Measurements from ENCODE around the gene PHLDA1. TPM values are rescaled to one million over a fixed set of nuclear protein-coding genes. Genes with fewer than 3 reads are reported as not detected.

PHLDA1 gene
- total RNA-seq, 4 donors from 2014 or later: 0.59 to 34.8 (median 6.7) TPM

GRCh38 chr12:75997658-75998057 is 33.9 kb downstream of the PHLDA1 start:
- no peaks in the 10 kb centered on the region for H3K4me1 ChIP-seq
- H3K27ac ChIP-seq: no peak overlapping the region
- no peaks in the 10 kb centered on the region for H3K36me3 ChIP-seq
- H3K9me3 ChIP-seq: no peaks in the 10 kb centered on the region
- TF ChIP-seq POLR2A (IDR thresholded peaks at IDR 0.05): no peak
- TF ChIP-seq, protein P1, sequence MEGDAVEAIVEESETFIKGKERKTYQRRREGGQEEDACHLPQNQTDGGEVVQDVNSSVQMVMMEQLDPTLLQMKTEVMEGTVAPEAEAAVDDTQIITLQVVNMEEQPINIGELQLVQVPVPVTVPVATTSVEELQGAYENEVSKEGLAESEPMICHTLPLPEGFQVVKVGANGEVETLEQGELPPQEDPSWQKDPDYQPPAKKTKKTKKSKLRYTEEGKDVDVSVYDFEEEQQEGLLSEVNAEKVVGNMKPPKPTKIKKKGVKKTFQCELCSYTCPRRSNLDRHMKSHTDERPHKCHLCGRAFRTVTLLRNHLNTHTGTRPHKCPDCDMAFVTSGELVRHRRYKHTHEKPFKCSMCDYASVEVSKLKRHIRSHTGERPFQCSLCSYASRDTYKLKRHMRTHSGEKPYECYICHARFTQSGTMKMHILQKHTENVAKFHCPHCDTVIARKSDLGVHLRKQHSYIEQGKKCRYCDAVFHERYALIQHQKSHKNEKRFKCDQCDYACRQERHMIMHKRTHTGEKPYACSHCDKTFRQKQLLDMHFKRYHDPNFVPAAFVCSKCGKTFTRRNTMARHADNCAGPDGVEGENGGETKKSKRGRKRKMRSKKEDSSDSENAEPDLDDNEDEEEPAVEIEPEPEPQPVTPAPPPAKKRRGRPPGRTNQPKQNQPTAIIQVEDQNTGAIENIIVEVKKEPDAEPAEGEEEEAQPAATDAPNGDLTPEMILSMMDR (IDR thresholded peaks at IDR 0.05): no peak
- H3K4me3 ChIP-seq: no peak overlapping the region
- DNase-seq: no peak
- H3K27me3 ChIP-seq: no peaks in the 10 kb centered on the region
- intact Hi-C loops (cut with DNase I; ENCODE audit: low total_unique reads): no loop called here

DNA sequence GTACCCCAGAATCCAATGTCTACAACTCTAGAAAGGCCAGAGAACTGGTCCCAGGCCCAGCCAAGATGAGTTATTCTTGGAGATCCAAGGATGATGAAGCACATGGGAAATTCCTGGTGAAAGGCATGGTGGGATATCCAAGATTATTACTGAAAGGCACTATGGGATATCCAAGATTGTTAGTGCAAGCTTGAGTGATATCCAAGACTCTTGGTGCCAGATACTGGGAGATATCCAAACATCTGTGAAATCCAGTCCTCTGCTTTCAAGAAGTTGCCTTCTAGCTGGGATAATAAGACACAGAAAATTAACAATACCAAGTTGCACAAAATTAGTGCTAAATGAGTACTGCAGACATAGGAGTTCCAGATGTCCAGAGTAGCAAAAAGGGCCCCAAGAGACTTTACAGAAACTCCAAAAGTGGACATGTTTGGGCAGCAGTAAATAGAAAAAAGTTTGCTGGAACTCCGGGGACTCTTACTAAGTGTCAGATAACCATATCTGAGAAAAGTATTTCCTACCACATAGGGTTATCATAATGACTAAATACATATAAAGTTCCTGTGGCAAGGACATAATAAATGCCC is 34.6 kb downstream of the PHLDA1 start:
- H3K36me3 ChIP-seq: no peaks in the 10 kb centered on the region
- H3K4me1 ChIP-seq: no peaks in the 10 kb centered on the region
- no peaks in the 10 kb centered on the region for H3K27me3 ChIP-seq
- intact Hi-C loops (cut with DNase I; ENCODE audit: low total_unique reads): no loop called here
- no peaks in the 10 kb centered on the region for H3K9me3 ChIP-seq
- H3K27ac ChIP-seq: no peak overlapping the region
- no peak for DNase-seq
- TF ChIP-seq, protein P1 (IDR thresholded peaks at IDR 0.05): no peak
- no peak for TF ChIP-seq POLR2A (IDR thresholded peaks at IDR 0.05)
- no peak overlapping the region for H3K4me3 ChIP-seq

DNA sequence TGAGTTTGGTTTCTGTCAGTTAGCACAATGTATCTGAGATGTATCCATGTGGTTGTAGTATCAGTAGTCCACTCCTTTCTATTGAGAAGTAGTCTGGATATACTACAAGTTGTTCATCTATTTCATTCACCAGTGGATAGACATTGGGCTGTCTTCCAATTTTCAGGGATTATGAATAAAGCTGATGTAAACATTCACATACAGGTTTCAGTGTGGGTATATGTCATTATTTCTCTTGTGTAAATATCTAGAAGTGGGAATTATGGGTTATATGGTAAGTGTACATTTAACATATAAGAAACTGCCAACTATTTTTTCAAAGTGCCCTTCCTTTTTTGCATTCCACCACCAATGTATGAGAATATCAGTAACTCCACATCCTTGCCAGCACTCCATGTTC is 35.9 kb downstream of the PHLDA1 start:
- intact Hi-C loops (cut with DNase I; ENCODE audit: low total_unique reads): no loop called here
- no peaks in the 10 kb centered on the region for H3K9me3 ChIP-seq
- H3K27ac ChIP-seq: no peak overlapping the region
- DNase-seq: no peak
- H3K4me1 ChIP-seq: no peaks in the 10 kb centered on the region
- H3K4me3 ChIP-seq: no peak overlapping the region
- H3K36me3 ChIP-seq: no peaks in the 10 kb centered on the region
- TF ChIP-seq, protein P1 (IDR thresholded peaks at IDR 0.05): no peak
- TF ChIP-seq POLR2A (IDR thresholded peaks at IDR 0.05): no peak
- no peaks in the 10 kb centered on the region for H3K27me3 ChIP-seq

- intact Hi-C loops (cut with DNase I; ENCODE audit: low total_unique reads): no loop called here
- TF ChIP-seq, protein P1 (IDR thresholded peaks at IDR 0.05): no peak
- TF ChIP-seq POLR2A (IDR thresholded peaks at IDR 0.05): no peak
- DNase-seq: no peak
- Histone ChIP-seq H3K36me3 (no peaks in the 10 kb centered on the region), H3K27me3 (no peaks in the 10 kb centered on the region), H3K4me3 (no peak overlapping the region), H3K27ac (no peak overlapping the region), H3K4me1 (no peaks in the 10 kb centered on the region), H3K9me3 (no peaks in the 10 kb centered on the region)
These were observed 37.4 kb downstream of the PHLDA1 start for GRCh38 chr12:75994069-75994740.

DNA sequence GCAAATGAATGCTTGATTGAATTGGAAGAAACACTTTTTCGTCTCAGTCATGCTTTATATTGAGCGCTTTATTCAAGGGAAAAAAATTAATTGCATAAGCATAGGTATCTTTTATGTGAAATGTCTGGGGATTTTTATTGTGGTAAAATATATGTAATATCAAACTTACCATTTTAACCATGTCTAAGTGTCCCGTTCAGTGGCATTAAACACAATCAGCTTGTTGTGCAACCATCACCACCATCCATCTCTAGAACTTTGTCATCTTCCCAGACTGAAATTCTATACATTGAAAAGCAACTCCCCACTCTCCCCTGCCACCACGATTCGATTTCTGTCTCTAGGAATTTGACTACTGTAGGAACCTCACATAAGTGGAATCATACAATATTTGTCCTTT is 39.8 kb downstream of the PHLDA1 start:
- H3K27ac ChIP-seq: no peak overlapping the region
- no peaks in the 10 kb centered on the region for H3K9me3 ChIP-seq
- no peaks in the 10 kb centered on the region for H3K36me3 ChIP-seq
- no peak for DNase-seq
- no peak for TF ChIP-seq POLR2A (IDR thresholded peaks at IDR 0.05)
- TF ChIP-seq, protein P1 (IDR thresholded peaks at IDR 0.05): no peak
- H3K4me3 ChIP-seq: no peak overlapping the region
- intact Hi-C loops (cut with DNase I; ENCODE audit: low total_unique reads): no loop called here
- no peaks in the 10 kb centered on the region for H3K4me1 ChIP-seq
- no peaks in the 10 kb centered on the region for H3K27me3 ChIP-seq

Measured in uterus (tissue), 4 donors.